ENCODE measurements around the gene SIGMAR1.

The SIGMAR1 gene

GRCh38 chr9:34603610-34604231 lies 33.9 kb downstream of the SIGMAR1 start:
- peak; percentile 58 to 71 for DNase-seq (ENCODE audit: low read depth in 2 of 2)

- no peak for DNase-seq (ENCODE audit: low read depth in 2 of 2)
Measured at GRCh38 chr9:34601937-34602573, 35.5 kb downstream of the SIGMAR1 start.

- DNase-seq (ENCODE audit: low read depth in 2 of 2) = no peak
Measured at GRCh38 chr9:34600908-34601307, 36.7 kb downstream of the SIGMAR1 start.

- DNase-seq (ENCODE audit: low read depth in 2 of 2) = no peak
Measured at GRCh38 chr9:34599546-34599945, 38.0 kb downstream of the SIGMAR1 start.

GRCh38 chr9:34594177-34594576 lies 43.4 kb downstream of the SIGMAR1 start:
- no peak for DNase-seq (ENCODE audit: low read depth in 2 of 2)

GRCh38 chr9:34592895-34593601 lies 44.5 kb downstream of the SIGMAR1 start:
- no peak for DNase-seq (ENCODE audit: low read depth in 2 of 2)

GRCh38 chr9:34591917-34592866 lies 45.4 kb downstream of the SIGMAR1 start:
- DNase-seq (ENCODE audit: low read depth in 2 of 2) = no peak

- peak; percentile 49 to 69 for DNase-seq (ENCODE audit: low read depth in 2 of 2)
Measured at GRCh38 chr9:34591248-34591916, 46.2 kb downstream of the SIGMAR1 start.

GRCh38 chr9:34590381-34591247 lies 47.0 kb downstream of the SIGMAR1 start:
- DNase-seq (ENCODE audit: low read depth in 2 of 2) = no peak

- no peak for DNase-seq (ENCODE audit: low read depth in 2 of 2)
Measured at GRCh38 chr9:34589636-34590380, 47.8 kb downstream of the SIGMAR1 start, which contains the start of gene CNTFR. TSS of gene CNTFR (minus strand) at chr9:34589724. CDS start at chr9:34568981, 20,743 bp downstream.

- no peak for DNase-seq (ENCODE audit: low read depth in 2 of 2)
Measured at GRCh38 chr9:34588671-34589635, 48.6 kb downstream of the SIGMAR1 start.

- DNase-seq (ENCODE audit: low read depth in 2 of 2) = no peak
Measured at GRCh38 chr9:34587271-34587670, 50.3 kb downstream of the SIGMAR1 start.

- DNase-seq (ENCODE audit: low read depth in 2 of 2) = no peak
Measured at GRCh38 chr9:34585946-34586669, 51.5 kb downstream of the SIGMAR1 start.

- DNase-seq (ENCODE audit: low read depth in 2 of 2) = no peak
Measured at GRCh38 chr9:34584970-34585369, 52.6 kb downstream of the SIGMAR1 start.

All from stimulated activated CD4-positive, alpha-beta T cell treated with anti-CD3 and anti-CD28 coated beads, Interleukin-15, amount 100 ng/mL, for 48 hours (primary cell).